Keratinocyte (primary cell): ENCODE results near the gene GRM4. TPM values are rescaled to one million over a fixed set of nuclear protein-coding genes. Genes with fewer than 3 reads are reported as not detected.

Experiments
- DNase-seq: peaks from one replicate; pipeline ENCODE4 v3.0.0-alpha.2; 2011; ENCODE audit warnings: low read depth, missing footprints, low spot score
- FAIRE-seq: peaks from 2 replicates; lab custom pipeline; 2011; peaks lifted over from hg19 to GRCh38; lab: Jason Lieb, UNC
- H2AFZ ChIP-seq: 2 replicates; pipeline ENCODE4 v1.6.0; 2012; ENCODE audit warnings: low read length, control low read depth, inconsistent platforms; ENCODE audit not compliant: control insufficient read depth
- H3K27ac ChIP-seq: 2 replicates; pipeline ENCODE4 v1.5.1; 2011; ENCODE audit warnings: low read length; ENCODE audit not compliant: control insufficient read depth, insufficient read depth
- H3K27me3 ChIP-seq: 3 replicates; pipeline ENCODE4 v1.6.0; 2011; ENCODE audit warnings: low read length; ENCODE audit not compliant: control insufficient read depth, insufficient read depth; ENCODE audit errors: extremely low read depth
- H3K36me3 ChIP-seq, 2 experiments: 2 replicates in 1 of 2; 3 replicates in 1 of 2; pipeline ENCODE4 v1.5.1; 2011; ENCODE audit warnings: low read length in 2 of 2, mild to moderate bottlenecking in 1 of 2; ENCODE audit not compliant: control insufficient read depth in 2 of 2, insufficient read depth in 2 of 2; ENCODE audit errors: extremely low read depth in 1 of 2
- H3K4me1 ChIP-seq: 3 replicates; pipeline ENCODE4 v1.5.1; 2011; ENCODE audit warnings: low read length; ENCODE audit not compliant: control insufficient read depth, insufficient read depth; ENCODE audit errors: extremely low read depth
- H3K4me2 ChIP-seq: 3 replicates; pipeline ENCODE4 v1.6.0; 2011; ENCODE audit warnings: low read depth, low read length; ENCODE audit not compliant: control insufficient read depth, insufficient read depth; ENCODE audit errors: extremely low read depth
- H3K4me3 ChIP-seq, 3 experiments: fragments of 200-600 bp in 1 of 3; sonication (generic) in 1 of 3; 2 replicates in 2 of 3; 3 replicates in 1 of 3; pipeline ENCODE4 v1.5.1; 2011 to 2016; ENCODE audit warnings: low read length in 3 of 3, mild to moderate bottlenecking in 3 of 3, control low read depth in 2 of 3, inconsistent platforms in 1 of 3, low read depth in 1 of 3, mixed read lengths in 1 of 3, mixed run types in 1 of 3, moderate library complexity in 1 of 3; ENCODE audit not compliant: control insufficient read depth in 2 of 3, insufficient read depth in 2 of 3; ENCODE audit errors: extremely low read depth in 1 of 3
- H3K79me2 ChIP-seq: 2 replicates; pipeline ENCODE4 v1.6.0; 2012; ENCODE audit warnings: low read length; ENCODE audit not compliant: control insufficient read depth, insufficient read depth
- H3K9ac ChIP-seq: 3 replicates; pipeline ENCODE4 v1.6.0; 2011; ENCODE audit warnings: low read length; ENCODE audit not compliant: control insufficient read depth, insufficient read depth; ENCODE audit errors: extremely low read depth
- H3K9me1 ChIP-seq: 3 replicates; pipeline ENCODE4 v1.6.0; 2011; ENCODE audit warnings: low read length; ENCODE audit not compliant: control insufficient read depth, insufficient read depth; ENCODE audit errors: extremely low read depth
- H3K9me3 ChIP-seq: 2 replicates; pipeline ENCODE4 v1.5.1; 2012; ENCODE audit warnings: low read depth, low read length; ENCODE audit not compliant: control insufficient read depth
- H4K20me1 ChIP-seq: 3 replicates; pipeline ENCODE4 v1.6.0; 2011; ENCODE audit warnings: low read length; ENCODE audit not compliant: control insufficient read depth, insufficient read depth; ENCODE audit errors: extremely low read depth
- EZH2 ChIP-seq: IDR thresholded peaks from one replicate; pipeline ENCODE4 v1.6.1; 2012; ENCODE audit warnings: inconsistent platforms, mild to moderate bottlenecking, low read length, moderate library complexity
- dilution Hi-C: fragments of 300-500 bp; cut with MboI; formaldehyde crosslinking; loops from one replicate; pipeline ENCODE4 v1.7.0; 2020; ENCODE audit warnings: low sequenced_read_pairs; ENCODE audit not compliant: extremely low pct_ligation_motif_present
- polyA plus RNA-seq, 5 experiments: library from polyadenylated mRNA; depleted of rRNA in 3 of 5; stranded (reverse) in 3 of 5; stranded (forward) in 1 of 5; unstranded in 1 of 5; fragments of >200 nt; gene quantifications; 1 replicate in 1 of 5; 2 replicates in 3 of 5; 3 replicates in 1 of 5; pipeline versions ENCODE4 v1.2.1 to v1.2.3, GENCODE V29; 2011 to 2012; ENCODE audit warnings: missing spikeins in 2 of 5, low read depth in 1 of 5, low replicate concordance in 1 of 5
- TF ChIP-seq, protein P1 (sequence below), 3 experiments: IDR thresholded peaks in 1 of 3; conservative IDR thresholded peaks in 1 of 3; optimal IDR thresholded peaks in 1 of 3; 2 replicates in 2 of 3; 3 replicates in 1 of 3; pipeline versions ENCODE3 to v1.5.1; 2011; ENCODE audit warnings: low read length in 3 of 3, mild to moderate bottlenecking in 3 of 3, moderate library complexity in 2 of 3, control low read depth in 1 of 3, inconsistent platforms in 1 of 3; ENCODE audit not compliant: insufficient read depth in 2 of 3; ENCODE audit errors: extremely low read depth in 1 of 3

The GRM4 gene
- polyA plus RNA-seq, 1 donor (not counting 4 experiments of a cell fraction or from before 2014, with no cell fraction given): not detected

GRCh38 chr6:34157236-34157830 lies 11.4 kb upstream of the GRM4 start:
- Histone ChIP-seq H3K4me3 (no peak overlapping the region), H2AFZ (no peak overlapping the region), H3K9me1 (no peaks in the 10 kb centered on the region), H3K4me2 (no peak overlapping the region), H3K79me2 (no peaks in the 10 kb centered on the region), H3K9me3 (peaks cover 5% of the 10 kb centered on the region), H3K4me1 (peaks cover 3% of the 10 kb centered on the region), H3K36me3 (no peaks in the 10 kb centered on the region), H3K27me3 (peaks cover 27% of the 10 kb centered on the region), H4K20me1 (no peaks in the 10 kb centered on the region), H3K27ac (no peak overlapping the region), H3K9ac (no peak overlapping the region)
- TF ChIP-seq EZH2: no peak
- DNase-seq: no peak
- no peak for FAIRE-seq
- dilution Hi-C loops: no loop called here

DNA sequence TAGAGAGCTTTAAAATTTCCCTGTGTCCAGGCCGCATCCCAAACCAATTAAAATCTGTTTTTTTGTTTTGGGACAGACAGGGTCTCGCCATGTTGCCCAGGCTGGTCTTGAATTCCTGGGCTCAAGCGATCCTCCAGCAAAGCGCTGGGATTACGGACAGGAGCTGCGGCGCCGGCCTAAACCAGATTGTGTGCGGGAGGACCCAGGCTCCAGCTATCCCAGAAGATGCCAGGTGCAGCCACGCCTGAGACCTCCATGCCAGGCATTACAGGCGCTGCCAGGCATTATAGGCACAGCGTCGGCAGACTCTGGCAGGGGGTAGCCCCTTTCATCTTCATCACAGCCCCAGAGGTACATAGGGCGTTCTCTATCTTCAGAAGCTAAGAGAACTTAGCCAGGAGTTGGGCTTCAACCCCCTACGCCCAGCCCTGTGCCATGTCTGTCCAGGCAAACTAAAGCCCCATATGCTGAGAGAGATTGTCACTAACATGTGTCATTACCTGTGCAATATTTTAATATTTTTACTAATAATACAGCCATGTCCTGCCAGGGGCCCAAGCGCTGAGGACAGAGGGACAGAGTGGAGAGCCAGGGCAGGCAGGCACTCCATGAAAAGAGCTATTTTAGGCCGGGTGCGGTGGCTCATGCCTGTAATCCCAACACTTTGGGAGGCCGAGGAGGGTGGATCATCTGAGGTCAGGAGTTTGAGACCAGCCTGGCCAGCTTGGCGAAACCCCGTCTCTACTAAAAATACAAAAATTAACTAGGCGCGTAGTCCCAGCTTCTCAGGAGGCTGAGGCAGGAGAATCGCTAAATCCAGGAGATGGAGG lies 9.8 kb upstream of the GRM4 start:
- no peak for TF ChIP-seq EZH2
- TF ChIP-seq, protein P1, sequence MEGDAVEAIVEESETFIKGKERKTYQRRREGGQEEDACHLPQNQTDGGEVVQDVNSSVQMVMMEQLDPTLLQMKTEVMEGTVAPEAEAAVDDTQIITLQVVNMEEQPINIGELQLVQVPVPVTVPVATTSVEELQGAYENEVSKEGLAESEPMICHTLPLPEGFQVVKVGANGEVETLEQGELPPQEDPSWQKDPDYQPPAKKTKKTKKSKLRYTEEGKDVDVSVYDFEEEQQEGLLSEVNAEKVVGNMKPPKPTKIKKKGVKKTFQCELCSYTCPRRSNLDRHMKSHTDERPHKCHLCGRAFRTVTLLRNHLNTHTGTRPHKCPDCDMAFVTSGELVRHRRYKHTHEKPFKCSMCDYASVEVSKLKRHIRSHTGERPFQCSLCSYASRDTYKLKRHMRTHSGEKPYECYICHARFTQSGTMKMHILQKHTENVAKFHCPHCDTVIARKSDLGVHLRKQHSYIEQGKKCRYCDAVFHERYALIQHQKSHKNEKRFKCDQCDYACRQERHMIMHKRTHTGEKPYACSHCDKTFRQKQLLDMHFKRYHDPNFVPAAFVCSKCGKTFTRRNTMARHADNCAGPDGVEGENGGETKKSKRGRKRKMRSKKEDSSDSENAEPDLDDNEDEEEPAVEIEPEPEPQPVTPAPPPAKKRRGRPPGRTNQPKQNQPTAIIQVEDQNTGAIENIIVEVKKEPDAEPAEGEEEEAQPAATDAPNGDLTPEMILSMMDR (optimal IDR thresholded peaks at IDR 0.05 in 1 of 3, IDR thresholded peaks at IDR 0.05 in 1 of 3, conservative IDR thresholded peaks at IDR 0.05 in 1 of 3; ENCODE audit: extremely low read depth in 1 of 3, insufficient read depth in 2 of 3, low read length in 3 of 3): no peak
- peaks cover 40% of the 10 kb centered on the region for H3K27me3 ChIP-seq
- dilution Hi-C loops: no loop called here

More for the DNA sequence above, 9.8 kb upstream of the GRM4 start:
- peaks cover 5% of the 10 kb centered on the region for H3K9me3 ChIP-seq
- no peak overlapping the region for H3K4me2 ChIP-seq
- FAIRE-seq (no peak), DNase-seq (no peak)
- H3K9me1 ChIP-seq: no peaks in the 10 kb centered on the region
- H3K4me3 ChIP-seq: no peak overlapping the region
- H4K20me1 ChIP-seq: no peaks in the 10 kb centered on the region
- H2AFZ ChIP-seq: no peak overlapping the region
- peaks cover 3% of the 10 kb centered on the region for H3K4me1 ChIP-seq
- no peaks in the 10 kb centered on the region for H3K36me3 ChIP-seq
- H3K79me2 ChIP-seq: no peaks in the 10 kb centered on the region
- H3K27ac ChIP-seq: no peak overlapping the region
- H3K9ac ChIP-seq: no peak overlapping the region
